ENCODE data around the gene ZNF316.
"Not testable (repeated sequence)": the region's sequence is repeated elsewhere in the genome, so short reads cannot be mapped to it uniquely, and the experiment has no call there.

- TF ChIP-seq CTCF (conservative IDR thresholded peaks at IDR 0.05; ENCODE audit: low read length); EZH2phosphoT487 (IDR thresholded peaks at IDR 0.05; ENCODE audit: borderline replicate concordance, low read depth, low read length): not testable (repeated sequence)
Observed at GRCh38 chr7:6634971-6635370, 2.1 kb upstream of the ZNF316 start.
